ENCODE data around the gene PCSK4. TPM values are rescaled to one million over a fixed set of nuclear protein-coding genes. Genes with fewer than 3 reads are reported as not detected.
A peak's percentile ranks its signal among the peaks of the same experiment; 100 is the strongest.
"Not testable (repeated sequence)": the region's sequence is repeated elsewhere in the genome, so short reads cannot be mapped to it uniquely, and the experiment has no call there.

Gene PCSK4
- total RNA-seq, 3 donors from 2014 or later: 0.46 to 0.50 (median 0.49) TPM

DNA sequence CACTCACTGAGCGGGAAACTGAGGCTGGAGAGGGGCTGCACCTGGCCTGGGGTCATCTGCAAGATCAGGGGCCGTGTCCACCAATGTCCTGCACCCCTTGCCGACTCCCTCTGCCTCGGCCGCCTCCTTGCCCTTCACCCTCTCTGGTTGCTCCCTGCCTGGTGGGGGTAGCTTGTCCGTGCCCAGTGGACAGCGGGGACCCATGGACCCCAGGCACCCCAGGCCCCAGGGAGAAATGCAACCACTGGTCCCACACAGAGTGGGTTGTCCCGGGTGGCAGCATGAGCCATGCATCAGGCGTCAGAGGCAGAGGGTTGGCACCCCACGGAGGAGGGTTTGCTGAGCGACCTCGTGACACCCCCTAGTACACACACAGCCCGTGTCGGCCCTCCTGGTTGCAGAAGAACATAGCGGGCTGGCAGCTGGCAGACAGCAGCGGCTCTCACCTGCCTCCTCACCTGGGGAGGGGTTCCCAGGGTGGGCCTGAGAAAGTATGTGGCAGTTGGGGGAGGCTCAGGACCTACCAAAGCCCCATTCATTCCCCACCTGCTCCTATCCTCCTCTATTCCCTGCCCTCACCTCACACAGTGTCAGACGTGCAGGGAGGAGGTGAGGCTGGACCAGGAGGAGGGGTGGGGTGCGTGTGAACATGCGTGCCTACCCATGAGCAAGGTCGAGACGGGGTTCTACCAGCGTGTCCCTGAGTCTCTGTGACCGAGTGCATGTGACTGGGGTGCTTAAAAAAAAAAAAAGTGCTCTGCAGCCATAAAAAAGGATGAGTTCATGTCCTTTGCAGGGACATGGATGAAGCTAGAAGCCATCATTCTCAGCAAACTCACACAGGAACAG, 14.0 kb upstream of the PCSK4 start:
- Mint-ChIP-seq H3K4me1 (ENCODE audit: low read depth) (peaks cover 10% of the 10 kb centered on the region), H3K36me3 (ENCODE audit: insufficient read depth) (no peaks in the 10 kb centered on the region), H3K9me3 (no peaks in the 10 kb centered on the region), H3K27me3 (ENCODE audit: low read depth) (peaks cover 3% of the 10 kb centered on the region), H3K4me3 (no peak overlapping the region)
- ATAC-seq (no peak), DNase-seq (no peak)

DNA sequence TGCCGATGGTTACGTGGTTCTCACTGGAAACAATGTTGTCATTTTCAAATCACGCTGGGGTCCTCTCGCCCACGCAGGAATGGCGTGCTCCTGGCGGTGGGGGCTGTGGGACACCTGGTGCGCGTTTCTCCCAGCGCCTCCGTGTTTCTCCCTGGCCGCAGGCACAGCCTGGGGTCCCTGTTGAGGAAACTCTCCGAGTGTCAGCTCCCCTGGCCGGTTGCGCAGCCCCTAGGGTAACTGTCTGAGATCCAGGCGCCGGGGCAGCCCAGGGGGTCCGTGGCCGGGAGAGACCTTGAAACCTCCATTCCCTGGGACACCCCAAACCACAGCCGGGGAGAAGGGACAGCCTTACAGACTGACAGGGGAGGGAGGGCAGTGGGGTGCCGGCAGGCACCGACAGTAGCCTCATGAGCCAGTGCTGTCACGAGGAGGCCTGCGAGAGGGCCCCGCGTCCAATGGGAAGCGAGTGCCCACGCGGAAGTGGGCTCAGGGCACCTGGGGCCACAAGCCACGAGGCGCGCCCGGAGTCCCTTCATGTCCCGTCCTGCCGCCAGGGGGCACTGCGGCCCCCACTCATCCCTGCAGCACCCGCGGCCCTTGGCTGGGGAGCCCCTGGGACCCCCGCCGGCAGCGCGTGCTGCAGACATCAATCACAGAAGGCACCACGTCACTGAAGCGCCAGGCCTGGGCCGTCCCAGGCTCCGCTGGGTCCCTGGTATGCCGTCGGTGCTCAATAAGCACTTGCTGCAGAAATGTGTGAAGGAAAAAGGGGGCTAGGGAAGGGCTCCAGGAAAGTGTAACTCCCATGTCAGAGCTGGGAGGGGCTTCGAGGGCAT, 13.2 kb upstream of the PCSK4 start:
- Mint-ChIP-seq H3K4me3 (no peak overlapping the region), H3K9me3 (no peaks in the 10 kb centered on the region), H3K4me1 (ENCODE audit: low read depth) (peaks cover 8% of the 10 kb centered on the region), H3K27me3 (ENCODE audit: low read depth) (peaks cover 3% of the 10 kb centered on the region), H3K36me3 (ENCODE audit: insufficient read depth) (no peaks in the 10 kb centered on the region)
- ATAC-seq (peak; percentile 38 to 47), DNase-seq (peak; percentile 61)

DNA sequence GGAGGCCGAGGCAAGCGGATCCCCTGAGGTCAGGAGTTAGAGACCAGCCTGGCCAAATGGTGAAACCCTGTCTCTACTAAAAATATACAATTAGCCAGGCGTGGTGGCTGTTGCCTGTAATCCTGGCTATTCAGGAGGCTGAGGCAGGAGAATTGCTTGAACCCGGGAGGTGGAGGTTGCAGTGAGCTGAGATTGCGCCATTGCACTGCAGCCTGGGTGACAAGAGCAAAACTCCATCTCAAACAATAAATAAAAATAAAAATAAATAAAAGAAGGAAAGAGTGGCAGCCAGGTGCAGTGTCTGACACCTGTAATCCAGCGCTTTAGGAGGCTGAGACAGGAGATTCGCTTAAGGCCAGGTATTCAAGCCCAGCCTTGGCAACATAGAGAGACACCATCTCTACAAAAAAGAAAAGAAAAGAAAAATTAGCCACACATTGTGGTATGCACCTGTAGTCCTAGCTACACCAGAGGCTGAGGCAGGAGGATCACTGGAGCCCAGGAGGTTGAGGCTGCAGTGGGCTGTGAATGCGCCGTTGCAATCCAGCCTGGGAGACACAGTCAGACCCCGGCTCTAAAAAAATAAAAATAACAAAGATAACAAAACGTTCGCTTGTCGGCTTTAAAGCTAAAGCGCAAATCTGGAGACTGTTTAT, 12.4 kb upstream of the PCSK4 start:
- ATAC-seq (no peak), DNase-seq (no peak)
- no peaks in the 10 kb centered on the region for H3K9me3 Mint-ChIP-seq
- peaks cover 4% of the 10 kb centered on the region for H3K4me1 Mint-ChIP-seq (ENCODE audit: low read depth)
- H3K36me3 Mint-ChIP-seq (ENCODE audit: insufficient read depth): no peaks in the 10 kb centered on the region
- peaks cover 3% of the 10 kb centered on the region for H3K27me3 Mint-ChIP-seq (ENCODE audit: low read depth)
- no peak overlapping the region for H3K4me3 Mint-ChIP-seq

DNA sequence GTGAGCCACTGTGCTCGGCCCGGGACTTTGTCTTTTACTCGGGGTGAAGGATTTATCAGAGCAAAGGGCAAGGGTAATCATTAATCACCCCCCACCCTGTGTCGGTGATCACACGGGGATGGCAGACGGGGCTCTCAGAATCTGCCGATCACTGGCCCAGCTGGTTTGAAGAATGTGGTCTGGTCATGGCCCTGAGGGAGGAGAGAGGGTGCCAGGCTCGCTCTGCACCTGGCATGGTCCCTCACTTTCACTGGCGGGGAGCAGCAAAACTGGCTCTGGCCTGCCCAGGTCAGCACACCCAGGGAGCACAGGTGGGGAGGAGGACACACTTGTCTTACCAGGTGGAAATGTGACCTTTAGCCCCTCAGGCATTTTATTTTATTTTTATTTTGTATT, 11.0 kb upstream of the PCSK4 start:
- Mint-ChIP-seq H3K36me3 (ENCODE audit: insufficient read depth) (no peaks in the 10 kb centered on the region), H3K9me3 (no peaks in the 10 kb centered on the region), H3K4me3 (no peak overlapping the region), H3K27me3 (ENCODE audit: low read depth) (peaks cover 4% of the 10 kb centered on the region), H3K4me1 (ENCODE audit: low read depth) (no peaks in the 10 kb centered on the region)
- ATAC-seq (no peak), DNase-seq (no peak)

DNA sequence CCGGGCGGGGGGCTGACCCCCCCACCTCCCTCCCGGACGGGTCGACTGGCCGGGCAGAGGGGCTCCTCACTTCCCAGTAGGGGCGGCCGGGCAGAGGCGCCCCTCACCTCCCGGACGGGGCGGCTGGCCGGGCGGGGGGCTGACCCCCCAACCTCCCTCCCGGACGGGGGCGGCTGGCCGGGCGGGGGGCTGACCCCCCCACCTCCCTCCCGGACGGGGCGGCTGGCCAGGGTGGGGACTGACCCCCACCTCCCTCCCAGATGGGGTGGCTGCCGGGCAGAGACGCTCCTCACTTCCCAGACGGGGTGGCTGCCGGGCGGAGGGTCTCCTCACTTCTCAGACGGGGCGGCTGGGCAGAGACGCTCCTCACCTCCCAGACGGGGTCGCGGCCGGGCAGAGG, 9.1 kb upstream of the PCSK4 start:
- not testable (repeated sequence) for ATAC-seq; H3K27me3 Mint-ChIP-seq (ENCODE audit: low read depth); DNase-seq; H3K9me3 Mint-ChIP-seq; H3K4me1 Mint-ChIP-seq (ENCODE audit: low read depth); H3K36me3 Mint-ChIP-seq (ENCODE audit: insufficient read depth); H3K4me3 Mint-ChIP-seq

DNA sequence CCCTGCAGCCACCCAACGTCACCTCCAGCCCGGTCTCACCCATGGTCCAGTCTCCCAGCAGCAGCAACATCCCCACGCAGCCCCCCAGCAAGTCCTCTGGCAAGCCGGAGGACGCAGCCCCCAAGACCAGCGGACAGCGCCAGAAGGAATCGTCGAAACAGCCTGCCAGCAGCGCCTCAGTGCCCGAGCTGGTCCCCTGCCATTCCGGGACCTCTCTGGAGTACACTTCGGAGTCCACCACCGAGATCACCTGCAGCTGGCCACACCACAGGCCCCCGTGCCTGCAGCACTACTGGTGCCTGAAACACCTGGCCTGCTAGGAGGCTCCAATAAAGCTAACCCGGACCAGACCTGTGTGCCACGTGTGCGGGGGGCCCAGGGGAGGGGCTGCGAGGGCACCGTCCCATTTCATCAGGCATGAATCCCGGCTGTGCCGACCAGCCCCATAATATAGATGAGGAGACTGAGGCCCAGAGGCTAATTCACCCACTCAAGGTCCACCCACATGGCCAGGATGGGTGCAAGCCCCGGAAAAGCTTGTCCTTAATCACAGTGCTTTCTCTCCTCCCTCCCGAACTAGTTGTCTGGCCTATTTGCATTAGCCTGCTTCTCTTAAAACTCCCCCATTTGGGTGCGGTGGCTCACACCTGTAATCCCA, 7.6 kb upstream of the PCSK4 start:
- no peak overlapping the region for H3K4me3 Mint-ChIP-seq

DNA sequence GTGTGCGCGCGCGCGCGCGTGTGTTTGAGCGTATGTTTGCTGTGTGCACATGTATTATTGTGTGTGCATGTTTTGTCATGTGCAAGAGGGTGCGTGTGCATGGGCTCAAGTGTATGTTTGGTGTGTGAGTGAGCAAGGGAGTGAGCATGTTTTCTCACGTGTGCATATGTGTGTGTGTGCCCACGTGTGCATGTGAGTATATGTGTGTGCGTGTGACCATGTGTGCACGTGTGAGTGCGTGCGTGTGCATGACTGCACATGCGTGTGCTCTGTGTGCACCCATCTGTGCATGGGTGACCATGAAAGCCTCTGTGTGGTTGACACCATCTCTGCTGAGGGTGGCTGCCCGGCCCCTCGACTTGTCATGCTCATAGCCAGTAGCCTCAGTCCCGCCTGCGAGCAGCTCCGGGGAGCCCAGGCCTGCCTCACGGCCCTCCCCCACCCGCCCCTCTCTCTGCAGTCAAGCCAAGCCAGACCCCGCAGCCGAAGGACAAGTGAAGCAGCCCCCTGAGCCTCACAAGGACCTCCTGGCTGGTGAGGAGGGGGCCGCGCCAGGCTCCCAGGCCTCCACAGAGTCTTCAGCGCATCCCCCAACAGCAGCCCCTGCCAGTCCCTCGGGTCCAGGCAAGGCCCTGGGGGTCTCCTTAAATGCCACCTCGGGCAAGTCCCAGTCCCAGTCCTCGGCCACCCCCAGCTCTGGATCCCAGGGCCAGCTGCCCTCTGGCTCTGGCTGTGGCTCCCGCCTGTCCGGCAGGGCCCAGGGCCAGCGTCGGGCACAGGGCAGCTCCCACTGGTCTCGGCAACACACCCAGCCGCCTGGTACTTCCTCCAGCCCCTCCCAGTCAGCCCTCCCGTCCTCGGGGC, 6.8 kb upstream of the PCSK4 start:
- Mint-ChIP-seq H3K4me1 (ENCODE audit: low read depth) (peaks cover under 1% of the 10 kb centered on the region), H3K9me3 (no peaks in the 10 kb centered on the region), H3K27me3 (ENCODE audit: low read depth) (peaks cover 2% of the 10 kb centered on the region), H3K4me3 (no peak overlapping the region), H3K36me3 (ENCODE audit: insufficient read depth) (no peaks in the 10 kb centered on the region)
- ATAC-seq (no peak), DNase-seq (no peak)

More for the DNA sequence above, 7.6 kb upstream of the PCSK4 start:
- ATAC-seq (no peak), DNase-seq (no peak)
- H3K36me3 Mint-ChIP-seq (ENCODE audit: insufficient read depth): no peaks in the 10 kb centered on the region
- H3K27me3 Mint-ChIP-seq (ENCODE audit: low read depth): peaks cover 2% of the 10 kb centered on the region
- no peaks in the 10 kb centered on the region for H3K9me3 Mint-ChIP-seq
- no peaks in the 10 kb centered on the region for H3K4me1 Mint-ChIP-seq (ENCODE audit: low read depth)

DNA sequence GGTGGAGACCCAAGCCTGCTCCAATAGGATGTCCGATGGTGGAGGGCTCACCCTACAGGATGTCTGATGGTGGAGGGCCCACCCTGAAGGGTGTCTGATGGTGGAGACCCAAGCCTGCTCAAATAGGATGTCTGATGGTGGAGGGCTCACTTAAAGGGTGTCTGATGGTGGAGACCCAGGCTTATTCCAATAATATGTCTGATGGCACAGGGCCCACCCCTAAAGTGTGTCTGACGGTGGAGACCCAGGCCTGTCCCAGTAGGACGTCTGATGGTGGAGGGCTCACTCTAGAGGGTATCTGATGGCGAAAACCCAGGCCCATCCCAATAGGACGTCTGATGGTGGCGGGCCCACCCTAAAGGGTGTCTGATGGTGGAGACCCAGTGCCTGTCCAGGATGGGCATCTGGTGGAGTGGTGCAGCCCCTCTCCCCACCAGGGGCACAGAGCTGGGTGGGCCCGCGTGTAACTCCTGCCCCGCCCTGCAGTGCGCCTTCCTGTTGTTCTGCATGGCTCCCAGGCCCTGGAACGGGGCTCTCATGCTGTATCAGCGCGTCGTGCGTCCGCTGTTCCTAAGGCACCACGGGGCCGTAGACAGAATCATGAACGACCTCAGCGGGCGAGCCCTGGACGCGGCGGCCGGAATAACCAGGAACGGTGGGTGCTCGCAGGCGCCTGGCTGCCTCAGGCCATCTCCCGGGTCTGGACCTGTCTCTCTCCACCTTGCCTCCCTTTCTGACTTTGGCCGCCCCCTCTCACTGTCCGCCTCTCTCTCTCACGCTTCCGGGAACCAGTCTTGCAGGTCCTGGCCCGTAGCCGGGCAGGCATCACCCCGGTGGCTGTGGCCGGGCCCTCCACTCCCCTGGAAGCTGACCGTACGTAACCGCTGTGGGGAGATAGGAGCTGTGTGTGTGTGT, 5.9 kb upstream of the PCSK4 start:
- no peak overlapping the region for H3K4me3 Mint-ChIP-seq

DNA sequence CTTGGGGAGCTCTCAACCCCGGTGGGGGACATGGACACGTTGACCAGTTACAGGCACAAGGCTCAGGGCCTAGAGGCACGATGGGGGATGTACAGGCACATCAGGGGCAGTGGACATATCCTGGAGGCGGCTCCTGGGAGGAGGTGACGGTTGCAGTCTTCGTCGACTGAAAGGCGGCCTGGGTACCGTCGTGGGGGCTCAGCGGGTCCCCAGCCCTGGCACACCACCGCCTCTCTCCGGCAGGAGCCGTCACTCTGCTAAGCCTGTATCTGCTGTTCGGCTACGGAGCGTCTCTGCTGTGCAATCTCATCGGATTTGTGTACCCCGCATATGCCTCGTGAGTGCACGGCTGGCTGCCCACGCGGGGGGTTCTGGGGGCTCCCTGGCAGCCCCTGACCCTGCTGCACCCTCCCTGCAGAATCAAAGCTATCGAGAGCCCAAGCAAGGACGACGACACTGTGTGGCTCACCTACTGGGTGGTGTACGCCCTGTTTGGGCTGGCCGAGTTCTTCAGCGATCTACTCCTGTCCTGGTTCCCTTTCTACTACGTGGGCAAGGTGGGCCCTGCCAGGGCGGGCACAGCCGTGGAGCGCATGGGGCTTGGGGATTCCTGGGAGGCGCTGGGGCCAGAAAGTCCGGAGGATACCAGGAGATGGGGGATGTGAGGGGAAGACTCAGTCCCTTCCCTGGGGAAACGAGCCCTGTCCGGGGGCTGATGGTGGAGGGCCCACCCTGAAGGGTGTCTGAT, 5.1 kb upstream of the PCSK4 start:
- H3K4me1 Mint-ChIP-seq (ENCODE audit: low read depth): peaks cover 8% of the 10 kb centered on the region
- H3K9me3 Mint-ChIP-seq: no peaks in the 10 kb centered on the region
- H3K4me3 Mint-ChIP-seq: no peak overlapping the region
- peaks cover 2% of the 10 kb centered on the region for H3K27me3 Mint-ChIP-seq (ENCODE audit: low read depth)
- ATAC-seq (no peak), DNase-seq (no peak)
- H3K36me3 Mint-ChIP-seq (ENCODE audit: insufficient read depth): no peaks in the 10 kb centered on the region

More for the DNA sequence above, 5.9 kb upstream of the PCSK4 start:
- no peak for ATAC-seq
- Mint-ChIP-seq H3K36me3 (ENCODE audit: insufficient read depth) (no peaks in the 10 kb centered on the region), H3K27me3 (ENCODE audit: low read depth) (peaks cover 2% of the 10 kb centered on the region), H3K9me3 (no peaks in the 10 kb centered on the region), H3K4me1 (ENCODE audit: low read depth) (peaks cover 5% of the 10 kb centered on the region)
- no peak for DNase-seq

DNA sequence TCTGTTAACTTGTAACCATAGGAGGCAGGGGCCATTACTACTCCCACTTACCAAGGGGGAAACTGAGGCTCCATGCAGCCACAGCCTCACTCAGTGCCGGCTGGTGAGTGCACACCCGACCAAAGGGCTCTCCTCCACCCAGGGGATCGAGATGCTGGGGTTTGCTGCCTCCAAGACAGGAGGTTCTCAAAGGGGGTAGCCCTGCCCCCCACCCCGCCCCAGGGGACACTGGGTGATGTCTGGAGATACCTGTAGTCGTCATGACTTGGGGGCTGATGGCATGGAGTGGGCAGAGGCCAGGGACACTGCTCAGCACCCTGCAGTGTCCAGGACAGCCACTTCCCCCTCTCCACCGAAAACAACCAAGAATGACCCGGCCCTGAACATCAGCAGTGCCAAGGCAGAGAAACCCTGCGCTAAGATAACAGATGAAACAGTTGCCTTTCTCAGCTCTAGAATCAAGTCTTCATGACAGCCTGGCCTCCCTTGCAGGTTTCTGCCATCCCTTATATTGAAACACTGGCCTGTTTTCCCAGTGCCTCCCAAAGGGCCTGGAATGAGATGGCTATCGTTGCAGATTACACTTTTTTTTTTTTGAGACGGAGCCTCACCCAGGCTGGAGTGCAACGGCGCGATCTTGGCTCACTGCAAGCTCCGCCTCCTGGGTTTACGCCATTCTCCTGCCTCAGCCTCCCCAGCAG, 4.1 kb upstream of the PCSK4 start:
- ATAC-seq (no peak), DNase-seq (no peak)
- Mint-ChIP-seq H3K36me3 (ENCODE audit: insufficient read depth) (no peaks in the 10 kb centered on the region), H3K27me3 (ENCODE audit: low read depth) (peaks cover 2% of the 10 kb centered on the region), H3K4me3 (no peak overlapping the region), H3K4me1 (ENCODE audit: low read depth) (peaks cover 12% of the 10 kb centered on the region), H3K9me3 (no peaks in the 10 kb centered on the region)

DNA sequence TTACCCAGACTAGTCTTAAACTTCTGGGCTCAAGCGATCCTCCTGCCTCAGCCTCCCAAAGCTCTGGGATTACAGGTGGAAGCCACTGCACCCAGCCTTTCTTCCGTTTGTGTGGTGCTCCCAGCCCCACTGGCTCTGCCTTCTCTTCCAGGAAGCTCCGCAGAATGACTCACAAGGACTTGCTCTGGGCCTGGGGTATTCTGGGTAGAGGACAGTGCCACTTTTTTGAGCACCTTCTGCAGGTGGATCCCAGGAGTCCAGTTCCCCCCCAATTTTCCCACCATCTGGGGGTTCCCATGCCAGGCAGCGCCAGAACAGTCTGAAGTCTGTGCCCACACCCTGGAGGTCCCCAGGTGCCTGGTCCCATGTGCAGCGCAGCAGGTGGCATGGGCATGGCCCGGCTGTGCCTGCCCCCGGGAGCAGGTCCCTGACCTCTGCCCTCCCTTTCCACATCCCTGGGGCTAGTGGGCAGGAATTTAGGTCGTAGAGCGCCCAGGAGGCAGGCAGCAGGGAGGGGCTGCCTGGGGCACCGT, 2.4 kb upstream of the PCSK4 start:
- Mint-ChIP-seq H3K4me3 (peak overlapping the region; percentile 64), H3K27me3 (ENCODE audit: low read depth) (peaks cover 2% of the 10 kb centered on the region), H3K9me3 (no peaks in the 10 kb centered on the region), H3K4me1 (ENCODE audit: low read depth) (peaks cover 12% of the 10 kb centered on the region), H3K36me3 (ENCODE audit: insufficient read depth) (no peaks in the 10 kb centered on the region)
- no peak for ATAC-seq
- no peak for DNase-seq

All from activated T-cell treated with anti-CD3 and anti-CD28 coated beads, Interleukin-2, amount 50 U/mL, for 4 hours (primary cell).